Tibial nerve (tissue), 4 donors: ENCODE measurements around the gene CAMK2B. TPM values are rescaled to one million over a fixed set of nuclear protein-coding genes. Genes with fewer than 3 reads are reported as not detected.

Experiments
- DNase-seq, 2 donors: peaks; one replicate each; pipeline ENCODE4 v3.0.0-alpha.2; 2019; ENCODE audit warnings: low spot score in 2 of 2
- H3K27ac ChIP-seq, 4 donors: fragments of 200-600 bp; sonication (generic) in 3 of 4; one replicate each; pipeline ENCODE4 v1.5.1; 2017 to 2019; ENCODE audit warnings: mild to moderate bottlenecking in 1 of 4
- H3K27me3 ChIP-seq, 2 donors: fragments of 200-600 bp; sonication (generic) in 1 of 2; one replicate each; pipeline versions ENCODE4 v1.5.1 to v1.6.0; 2017 to 2019
- H3K36me3 ChIP-seq, 3 donors: fragments of 200-600 bp; sonication (generic); one replicate each; pipeline ENCODE4 v1.5.1; 2018 to 2019
- H3K4me1 ChIP-seq, 4 donors: fragments of 200-600 bp; sonication (generic) in 3 of 4; one replicate each; pipeline ENCODE4 v1.5.1; 2017 to 2019
- H3K4me3 ChIP-seq, 4 donors: fragments of 200-600 bp; sonication (generic) in 3 of 4; one replicate each; pipeline ENCODE4 v1.5.1; 2017 to 2019; ENCODE audit warnings: mild to moderate bottlenecking in 1 of 4, moderate library complexity in 1 of 4
- H3K9me3 ChIP-seq, 4 donors: fragments of 200-600 bp; sonication (generic) in 3 of 4; one replicate each; pipeline ENCODE4 v1.5.1; 2017 to 2019
- EP300 ChIP-seq, 2 donors: sonication (generic); formaldehyde crosslinking; IDR thresholded peaks; one replicate each; pipeline ENCODE4 v1.6.1; 2017; ENCODE audit warnings: antibody characterized with exemption in 2 of 2, mild to moderate bottlenecking in 1 of 2
- POLR2A ChIP-seq, 2 donors: fragments of 450-650 bp; IDR thresholded peaks; one replicate each; pipeline ENCODE4 v1.6.1; 2017; ENCODE audit warnings: antibody characterized with exemption in 2 of 2, mild to moderate bottlenecking in 2 of 2, moderate library complexity in 2 of 2
- WGBS, 2 donors: methylation state at CpG; one replicate each; pipeline ENCODE4 v1.1.5; 2018; 5-methylcytosine and 5-hydroxymethylcytosine counted together
- total RNA-seq, 4 donors: library from RNA; depleted of rRNA; stranded (reverse); fragments of >200 nt; gene quantifications; one replicate each; pipeline ENCODE4 v1.1.0, GENCODE V29; 2016
- TF ChIP-seq, protein P1 (sequence below), 5 experiments: fragments of 200-600 bp in 3 of 5; fragments of 450-650 bp in 2 of 5; sonication (generic) in 3 of 5; IDR thresholded peaks; one replicate each; pipeline ENCODE4 v1.5.1; 2016 to 2019; ENCODE audit warnings: antibody characterized with exemption in 5 of 5, mild to moderate bottlenecking in 3 of 5, moderate library complexity in 2 of 5

CAMK2B gene
- total RNA-seq, 4 donors from 2014 or later, result 9.0 to 14.7 (median 10.9) TPM

DNA sequence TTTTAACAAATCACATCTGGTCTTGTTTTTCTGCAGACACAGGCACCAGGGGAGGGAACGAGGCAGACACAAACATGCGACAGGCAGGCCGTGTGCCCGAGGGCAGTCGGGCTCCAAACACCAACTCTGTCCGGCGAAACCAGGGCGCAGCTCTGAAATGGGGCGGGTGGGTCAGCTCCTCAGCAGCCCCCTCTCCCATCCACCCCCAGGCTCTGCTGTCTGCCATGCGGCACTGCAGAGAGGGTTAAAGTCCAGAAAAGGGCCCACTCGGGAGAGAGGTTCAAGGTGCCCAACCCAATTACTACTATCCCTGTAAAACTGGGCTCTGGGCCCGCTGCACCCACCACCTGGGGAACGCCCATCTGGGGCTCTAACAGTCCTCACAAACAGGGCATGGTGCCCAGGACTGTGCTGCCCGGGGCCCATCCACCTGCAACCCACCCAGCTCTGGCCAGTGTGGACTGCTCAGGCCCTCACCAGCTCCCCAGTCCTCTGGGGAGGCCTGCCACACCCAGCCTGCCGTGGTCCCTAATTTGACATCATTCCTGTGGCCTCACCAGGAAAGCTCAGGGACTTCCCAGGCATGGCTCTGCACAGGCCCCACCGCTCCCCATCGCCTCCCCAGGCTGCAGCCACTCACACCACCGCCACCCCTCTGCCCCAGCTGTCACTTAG lies 105.9 kb downstream of the CAMK2B start:
- Histone ChIP-seq H3K9me3 (peaks cover 0 to 11% (median 0%) of the 10 kb centered on the region in 4 donors), H3K4me3 (no peak overlapping the region), H3K27me3 (peaks cover 0 to 2% of the 10 kb centered on the region in 2 donors), H3K27ac (no peak overlapping the region), H3K4me1 (no peaks in the 10 kb centered on the region), H3K36me3 (peaks cover 0 to 10% (median 0%) of the 10 kb centered on the region in 3 donors)
- 87 to 94% methylated on average over 9 to 16 of the region's 18 CpGs for WGBS, 2 donors
- no peak for DNase-seq
- TF ChIP-seq, protein P1, sequence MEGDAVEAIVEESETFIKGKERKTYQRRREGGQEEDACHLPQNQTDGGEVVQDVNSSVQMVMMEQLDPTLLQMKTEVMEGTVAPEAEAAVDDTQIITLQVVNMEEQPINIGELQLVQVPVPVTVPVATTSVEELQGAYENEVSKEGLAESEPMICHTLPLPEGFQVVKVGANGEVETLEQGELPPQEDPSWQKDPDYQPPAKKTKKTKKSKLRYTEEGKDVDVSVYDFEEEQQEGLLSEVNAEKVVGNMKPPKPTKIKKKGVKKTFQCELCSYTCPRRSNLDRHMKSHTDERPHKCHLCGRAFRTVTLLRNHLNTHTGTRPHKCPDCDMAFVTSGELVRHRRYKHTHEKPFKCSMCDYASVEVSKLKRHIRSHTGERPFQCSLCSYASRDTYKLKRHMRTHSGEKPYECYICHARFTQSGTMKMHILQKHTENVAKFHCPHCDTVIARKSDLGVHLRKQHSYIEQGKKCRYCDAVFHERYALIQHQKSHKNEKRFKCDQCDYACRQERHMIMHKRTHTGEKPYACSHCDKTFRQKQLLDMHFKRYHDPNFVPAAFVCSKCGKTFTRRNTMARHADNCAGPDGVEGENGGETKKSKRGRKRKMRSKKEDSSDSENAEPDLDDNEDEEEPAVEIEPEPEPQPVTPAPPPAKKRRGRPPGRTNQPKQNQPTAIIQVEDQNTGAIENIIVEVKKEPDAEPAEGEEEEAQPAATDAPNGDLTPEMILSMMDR (IDR thresholded peaks at IDR 0.05), result no peak
- no peak for TF ChIP-seq POLR2A (IDR thresholded peaks at IDR 0.05)
- TF ChIP-seq EP300 (IDR thresholded peaks at IDR 0.05), result no peak

DNA sequence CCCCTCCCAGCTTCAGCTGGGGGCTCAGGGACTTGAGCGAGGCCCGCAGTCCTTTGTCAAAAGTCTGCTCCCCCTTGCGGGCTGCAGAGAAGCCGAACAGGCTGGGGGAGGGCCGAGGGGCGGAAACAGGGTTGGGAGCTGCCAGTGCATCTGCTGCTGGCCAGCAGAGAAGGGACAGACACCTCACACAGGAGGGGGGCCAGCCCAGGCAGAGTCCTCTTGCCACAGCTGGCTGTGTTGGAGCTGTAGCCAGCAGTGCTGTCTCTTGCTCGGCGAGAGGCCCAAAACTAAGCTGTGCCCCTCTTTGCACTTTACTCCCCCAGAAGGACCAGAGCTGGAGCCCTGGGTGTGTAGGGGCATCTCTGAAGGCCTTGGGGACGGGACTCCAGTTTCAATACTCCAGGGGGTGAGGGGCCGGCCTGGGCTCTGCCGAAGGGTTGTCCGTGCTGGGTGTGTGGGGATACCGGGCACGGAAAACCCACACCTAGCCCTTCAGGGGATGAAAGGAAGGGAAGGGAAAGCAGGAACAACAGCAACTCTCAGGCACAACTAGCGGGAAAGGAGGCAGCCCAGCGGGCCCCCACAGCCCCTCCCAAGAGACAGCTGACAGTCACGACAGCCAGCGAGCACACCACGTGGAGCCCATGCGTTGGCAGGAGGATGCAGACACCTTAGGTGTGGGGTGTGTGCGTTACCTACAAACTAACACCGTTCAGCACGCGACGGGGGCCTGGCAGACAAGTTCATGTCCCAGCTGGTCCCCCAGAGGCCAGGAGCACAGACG lies 106.8 kb downstream of the CAMK2B start:
- DNase-seq, result peak in 1 of 2 donors; percentile 6
- WGBS, 2 donors, result 67 to 72% methylated on average over 25 to 26 of the region's 26 CpGs
- peaks cover 0 to 11% (median 0%) of the 10 kb centered on the region in 4 donors for H3K9me3 ChIP-seq

DNA sequence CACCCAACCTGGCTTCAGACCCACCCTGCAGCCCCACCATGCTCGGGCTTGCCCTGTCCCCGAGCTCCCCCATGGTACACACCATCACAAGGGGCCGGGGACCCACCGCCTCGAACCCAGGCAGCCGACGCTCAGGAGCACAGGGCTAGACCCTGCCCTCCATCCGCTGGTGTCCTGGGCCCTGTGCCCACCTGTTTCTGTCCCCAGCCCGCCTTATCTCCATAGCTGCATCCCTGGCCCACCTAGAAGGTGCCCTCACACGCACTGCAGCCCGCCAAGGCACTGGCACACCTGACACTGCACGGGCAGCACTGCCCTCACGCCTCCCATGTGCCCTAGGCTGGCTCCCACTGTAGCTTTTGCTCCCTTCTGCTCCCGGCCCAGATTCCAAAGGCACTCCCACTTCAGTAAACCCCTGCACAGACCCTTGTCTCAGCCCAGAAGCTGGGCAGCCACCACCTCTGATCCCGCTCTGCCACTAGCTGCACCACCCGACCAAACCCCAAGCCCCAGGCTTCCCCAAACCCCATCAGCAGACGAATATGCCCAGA lies 107.5 kb downstream of the CAMK2B start:
- 71 to 74% methylated on average over 14 to 17 of the region's 17 CpGs for WGBS, 2 donors
- Histone ChIP-seq H3K4me1 (no peaks in the 10 kb centered on the region), H3K27ac (no peak overlapping the region), H3K4me3 (no peak overlapping the region), H3K9me3 (peaks cover 0 to 11% (median 0%) of the 10 kb centered on the region in 4 donors), H3K36me3 (peaks cover 0 to 22% (median 0%) of the 10 kb centered on the region in 3 donors), H3K27me3 (no peaks in the 10 kb centered on the region)
- TF ChIP-seq POLR2A (IDR thresholded peaks at IDR 0.05), result no peak
- TF ChIP-seq, protein P1 (IDR thresholded peaks at IDR 0.05), result no peak
- no peak for TF ChIP-seq EP300 (IDR thresholded peaks at IDR 0.05)
- peak in 1 of 2 donors; percentile 8 for DNase-seq

More for the DNA sequence above, 106.8 kb downstream of the CAMK2B start:
- no peak for TF ChIP-seq EP300 (IDR thresholded peaks at IDR 0.05)
- TF ChIP-seq POLR2A (IDR thresholded peaks at IDR 0.05), result no peak
- TF ChIP-seq, protein P1 (IDR thresholded peaks at IDR 0.05), result no peak
- Histone ChIP-seq H3K4me3 (no peak overlapping the region), H3K4me1 (no peaks in the 10 kb centered on the region), H3K36me3 (peaks cover 0 to 16% (median 0%) of the 10 kb centered on the region in 3 donors), H3K27ac (no peak overlapping the region), H3K27me3 (no peaks in the 10 kb centered on the region)

DNA sequence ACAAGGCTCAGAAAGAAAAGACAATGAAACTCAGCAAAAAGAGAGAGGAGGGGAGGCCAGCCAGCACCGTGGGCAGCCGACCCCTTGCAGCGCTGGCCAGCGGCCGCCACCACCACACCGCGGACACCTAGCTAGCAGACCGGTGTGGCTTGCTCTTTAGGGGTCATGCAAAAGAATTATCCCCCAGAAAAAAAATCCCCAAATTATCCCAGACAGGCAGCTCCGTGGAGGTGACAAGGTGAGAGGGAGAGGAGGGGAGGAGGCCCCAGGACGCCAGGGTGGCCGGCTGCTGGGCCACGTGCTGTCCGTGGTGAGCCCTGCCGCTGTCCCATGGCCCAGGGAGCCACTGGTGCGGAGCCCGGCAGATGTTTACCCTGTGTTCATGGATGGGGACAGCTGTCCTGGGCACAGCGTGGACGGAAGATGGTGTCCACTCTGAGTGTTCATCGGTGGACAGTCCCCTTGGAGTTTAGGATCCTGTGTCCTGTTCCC lies 108.1 kb downstream of the CAMK2B start:
- TF ChIP-seq, protein P1 (IDR thresholded peaks at IDR 0.05), result no peak
- no peak for TF ChIP-seq POLR2A (IDR thresholded peaks at IDR 0.05)
- no peak for TF ChIP-seq EP300 (IDR thresholded peaks at IDR 0.05)
- no peak for DNase-seq
- no peak overlapping the region for H3K27ac ChIP-seq
- no peak overlapping the region for H3K4me3 ChIP-seq
- H3K4me1 ChIP-seq, result no peaks in the 10 kb centered on the region
- WGBS, 2 donors, result 68 to 78% methylated on average over 19 of the region's 19 CpGs
- H3K36me3 ChIP-seq, result peaks cover 0 to 29% (median 0%) of the 10 kb centered on the region in 3 donors
- H3K9me3 ChIP-seq, result peaks cover 0 to 11% (median 0%) of the 10 kb centered on the region in 4 donors
- H3K27me3 ChIP-seq, result no peaks in the 10 kb centered on the region
